ENCODE data around the gene TAF10.

The TAF10 gene

DNA sequence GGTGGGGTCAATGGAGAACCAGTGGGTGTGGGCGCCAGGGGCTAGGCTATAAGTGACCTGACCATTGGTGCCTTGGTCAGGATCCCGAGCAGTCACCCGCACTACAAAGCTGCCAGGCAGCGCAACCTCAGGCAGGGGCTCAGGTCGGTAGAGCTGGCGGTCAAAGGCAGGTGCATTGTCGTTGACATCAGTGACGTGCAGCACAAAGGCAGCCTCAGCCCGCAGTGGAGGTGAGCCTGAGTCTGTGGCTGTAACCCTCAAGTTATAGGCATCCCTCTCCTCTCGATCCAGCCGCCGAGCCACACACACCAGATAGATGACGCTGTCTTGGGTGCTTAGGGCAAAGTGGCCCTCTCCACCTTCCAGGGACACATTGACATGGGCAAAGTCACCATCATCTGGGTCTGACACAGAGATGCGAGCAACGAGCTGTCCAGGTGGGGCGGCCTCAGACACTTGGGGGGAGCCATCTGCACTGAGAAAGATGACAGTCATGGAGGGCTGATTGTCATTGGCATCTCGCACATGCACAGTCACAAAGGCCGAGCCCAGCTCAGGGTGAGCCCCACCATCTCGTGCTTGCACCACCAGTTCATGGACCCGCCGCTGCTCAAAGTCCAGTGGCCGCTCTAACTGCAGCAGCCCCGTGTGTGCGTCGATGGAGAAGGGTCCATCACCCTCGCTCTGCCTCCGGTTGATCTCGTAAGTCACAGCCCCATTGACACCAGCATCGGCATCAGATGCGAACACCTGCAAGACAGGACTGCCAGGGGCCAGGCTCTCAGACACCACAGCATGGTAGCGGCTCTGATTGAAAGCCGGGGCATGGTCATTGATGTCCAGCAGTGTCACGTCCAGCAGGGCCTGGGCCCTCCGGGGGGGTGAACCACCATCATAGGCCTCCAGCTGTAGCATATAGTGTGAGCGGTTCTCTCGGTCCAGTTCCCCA, 28.3 kb upstream of the TAF10 start:
- no peak for FAIRE-seq

DNA sequence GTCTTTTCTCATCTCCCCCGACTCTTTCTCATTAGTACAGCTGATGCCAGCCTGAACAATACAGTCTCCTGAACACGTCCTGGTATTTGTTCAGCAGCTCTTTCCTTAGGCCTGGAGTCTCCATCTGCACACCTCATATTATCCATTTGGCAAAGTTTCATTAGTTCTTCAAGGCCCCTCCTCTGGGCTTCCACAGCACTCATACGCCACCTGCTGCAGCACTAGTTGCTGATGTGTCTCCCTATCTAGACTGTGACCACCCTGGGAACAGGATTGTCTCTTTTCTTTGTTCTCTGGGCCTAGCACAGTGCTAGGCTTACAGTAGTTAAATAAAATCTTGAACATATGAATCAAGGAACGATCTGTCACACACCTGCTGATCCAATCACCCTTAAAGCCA, 26.4 kb upstream of the TAF10 start:
- FAIRE-seq: no peak

DNA sequence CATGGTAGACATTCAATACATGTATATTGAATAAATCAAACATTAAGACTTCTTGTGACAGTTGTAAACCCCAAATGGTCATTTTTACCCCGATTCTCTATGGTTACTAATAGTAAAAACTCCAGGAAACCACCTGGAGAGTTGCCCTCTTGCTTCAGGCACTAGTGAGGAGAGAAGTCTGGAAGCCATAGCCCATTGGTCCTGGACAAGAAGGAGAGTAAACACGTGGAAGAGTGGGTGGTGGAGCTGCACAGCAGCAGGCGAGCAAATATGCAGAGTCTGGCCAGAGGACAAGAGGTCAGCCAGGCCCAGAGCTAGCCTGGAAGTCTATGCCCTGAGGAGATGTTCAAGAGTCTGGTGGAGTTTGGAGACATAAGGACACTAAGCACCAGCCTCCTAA, 25.9 kb upstream of the TAF10 start:
- FAIRE-seq: no peak

DNA sequence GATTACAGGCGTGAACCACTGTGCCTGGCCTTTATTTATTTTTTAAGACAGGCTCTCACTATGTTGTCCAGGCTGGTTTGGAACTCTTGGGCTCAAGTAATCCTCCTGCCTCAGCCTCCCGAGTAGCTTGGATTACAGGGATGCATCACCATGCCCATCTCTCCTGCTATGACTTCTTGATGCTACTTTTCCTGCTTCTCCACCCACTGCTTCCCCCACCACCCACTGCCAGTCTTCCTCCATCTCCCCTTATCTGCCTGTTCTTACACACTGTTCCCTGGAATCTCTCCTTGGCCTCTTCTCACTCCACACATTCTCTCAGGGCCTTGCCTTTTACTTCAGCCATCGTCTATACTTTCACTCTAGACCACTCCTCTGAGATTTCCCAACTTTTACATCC, 24.5 kb upstream of the TAF10 start:
- no peak for FAIRE-seq

DNA sequence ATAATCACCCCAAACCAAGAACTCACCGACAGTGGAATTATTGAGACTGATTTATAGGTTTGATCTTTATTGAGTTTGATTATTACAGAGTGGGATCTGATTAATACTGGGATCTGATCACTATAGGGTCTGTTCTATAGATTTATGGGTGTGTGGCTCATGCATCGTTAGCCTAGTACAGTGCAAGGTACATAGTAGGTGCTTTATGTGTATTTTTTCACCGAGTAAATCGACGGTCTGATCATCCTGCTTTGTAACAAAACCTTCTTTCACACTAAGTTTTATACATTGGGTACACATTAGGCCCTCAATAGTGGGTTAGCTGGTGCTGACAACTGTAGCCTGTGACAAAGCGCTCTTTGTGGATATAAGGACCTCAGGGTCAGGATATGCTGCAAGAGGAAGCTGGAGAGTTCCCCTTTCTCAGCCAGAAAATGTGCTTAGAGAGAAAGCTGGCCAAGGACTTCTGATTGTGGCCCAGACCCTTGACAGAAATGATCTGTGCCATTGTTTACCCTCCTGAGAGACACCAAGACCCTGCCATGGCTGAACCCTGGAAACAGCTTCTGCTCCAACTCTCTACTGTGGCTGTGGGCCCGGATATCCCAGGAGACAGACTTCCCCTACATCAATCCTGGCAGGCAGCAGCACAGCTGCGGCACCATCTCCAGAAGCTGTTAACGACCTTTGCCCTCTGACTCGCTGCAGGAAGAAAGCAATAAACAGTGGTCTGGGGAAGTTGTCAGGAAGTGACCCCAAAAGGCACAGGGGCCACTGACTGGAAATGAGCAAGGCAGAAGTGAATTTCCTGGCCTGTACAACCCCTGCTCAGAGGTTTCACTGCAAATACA, 23.3 kb upstream of the TAF10 start:
- no peak for FAIRE-seq

DNA sequence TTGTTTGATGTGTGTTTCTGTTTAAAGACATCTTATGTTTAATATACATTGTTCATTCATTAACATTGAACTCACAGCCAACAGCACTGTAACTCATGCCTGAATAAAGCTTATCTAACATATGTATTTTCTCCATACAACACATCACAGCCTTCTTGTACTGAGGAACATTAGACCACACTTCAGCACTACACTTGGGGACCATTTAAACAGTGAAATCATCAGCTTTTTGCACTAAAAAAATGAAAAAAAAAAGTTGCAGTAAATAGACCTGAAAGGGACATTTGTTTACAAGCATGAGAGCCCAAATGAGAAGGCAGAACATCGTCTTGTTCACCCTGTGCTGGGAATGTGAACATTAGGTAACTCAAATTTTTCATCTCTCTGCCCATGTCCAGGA, 22.5 kb upstream of the TAF10 start:
- no peak for FAIRE-seq

DNA sequence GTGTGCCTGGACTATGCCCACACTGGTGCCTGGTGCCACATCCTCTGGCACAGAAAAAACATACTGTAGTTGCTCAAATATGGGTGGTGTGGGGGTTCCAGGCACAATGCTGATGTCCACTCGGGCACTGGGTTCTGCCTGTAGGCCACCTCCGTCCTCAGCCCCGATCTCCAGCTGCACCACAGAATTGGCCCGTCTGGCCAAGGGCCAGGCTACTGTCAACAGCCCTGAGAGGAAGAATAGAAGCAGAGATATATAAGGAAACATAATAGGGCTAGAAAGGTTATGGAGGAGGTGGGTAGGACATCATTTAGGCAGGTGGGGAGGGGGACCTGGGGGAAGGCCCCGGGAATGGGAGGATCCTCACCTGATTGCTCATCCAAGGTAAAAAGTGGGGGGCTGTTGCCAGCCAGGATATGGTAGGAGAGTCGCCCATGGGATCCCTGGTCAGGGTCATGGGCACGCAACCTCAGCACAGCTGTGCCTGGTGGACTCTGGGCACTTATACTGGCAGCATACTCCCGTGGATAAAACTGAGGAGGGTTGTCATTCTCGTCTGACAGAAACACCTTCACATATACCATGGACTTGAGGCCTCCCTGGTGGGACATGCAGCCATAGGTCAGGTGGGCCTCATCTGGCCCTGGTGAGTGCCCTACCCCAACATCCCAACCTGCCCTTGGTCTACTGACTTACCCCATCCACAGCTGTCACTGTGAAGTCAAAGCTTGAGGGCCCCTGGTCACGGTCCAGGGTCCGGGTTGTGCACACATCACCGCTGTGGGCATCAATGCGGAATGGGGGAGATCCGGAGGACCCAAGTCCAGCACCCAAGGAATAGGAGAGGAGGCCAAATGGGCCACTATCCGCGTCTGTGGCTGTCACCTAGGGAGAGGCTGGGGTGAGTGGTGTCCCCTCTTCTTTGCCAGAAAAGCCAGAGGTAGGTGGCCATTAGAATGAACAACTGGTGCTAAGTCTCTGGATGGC, 21.7 kb upstream of the TAF10 start:
- no peak for FAIRE-seq

DNA sequence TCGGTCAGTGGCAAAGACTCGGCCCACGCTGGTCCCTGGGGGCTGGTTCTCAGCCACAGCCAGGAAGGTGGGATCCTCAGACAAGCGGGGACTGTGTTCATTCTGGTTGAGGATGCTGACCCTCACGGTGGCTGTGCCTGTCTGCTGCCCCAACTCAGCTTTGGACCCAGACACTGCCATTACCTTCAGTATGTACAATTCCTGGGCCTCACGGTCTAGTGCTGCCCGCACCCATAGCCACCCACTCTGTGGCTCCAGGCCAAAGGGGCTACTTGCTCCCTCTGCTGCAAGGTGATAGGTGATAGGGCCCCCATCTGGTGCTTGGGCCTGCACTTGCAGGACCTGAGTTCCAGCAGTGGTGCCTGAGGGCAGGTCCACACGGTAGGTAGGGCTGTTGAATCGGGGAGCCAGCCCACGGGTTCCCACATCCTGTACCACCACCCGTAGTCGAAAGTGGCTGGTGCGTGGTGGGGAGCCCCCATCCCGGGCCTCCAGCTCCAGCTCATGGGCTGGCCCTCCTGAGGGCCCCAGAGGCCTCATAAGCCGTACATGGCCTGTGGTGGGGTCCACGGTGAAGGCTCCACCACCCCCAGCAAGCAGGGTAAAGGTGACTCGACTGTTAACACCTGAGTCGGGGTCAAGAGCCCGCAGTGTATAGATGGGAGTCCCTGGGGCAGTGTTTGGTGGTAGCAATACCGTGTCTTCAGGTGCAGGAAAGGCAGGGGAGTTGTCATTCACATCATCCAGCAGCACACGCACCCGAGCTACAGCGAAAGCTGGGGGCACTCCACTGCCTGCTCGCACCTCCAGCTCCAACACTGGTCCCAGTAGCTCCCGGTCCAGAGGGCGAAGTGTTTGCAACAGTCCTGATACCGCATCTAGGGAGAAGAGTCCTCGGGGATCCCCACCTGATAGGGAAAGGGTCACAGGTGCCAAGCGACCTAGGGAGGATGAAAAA, 20.4 kb upstream of the TAF10 start:
- no peak for FAIRE-seq

DNA sequence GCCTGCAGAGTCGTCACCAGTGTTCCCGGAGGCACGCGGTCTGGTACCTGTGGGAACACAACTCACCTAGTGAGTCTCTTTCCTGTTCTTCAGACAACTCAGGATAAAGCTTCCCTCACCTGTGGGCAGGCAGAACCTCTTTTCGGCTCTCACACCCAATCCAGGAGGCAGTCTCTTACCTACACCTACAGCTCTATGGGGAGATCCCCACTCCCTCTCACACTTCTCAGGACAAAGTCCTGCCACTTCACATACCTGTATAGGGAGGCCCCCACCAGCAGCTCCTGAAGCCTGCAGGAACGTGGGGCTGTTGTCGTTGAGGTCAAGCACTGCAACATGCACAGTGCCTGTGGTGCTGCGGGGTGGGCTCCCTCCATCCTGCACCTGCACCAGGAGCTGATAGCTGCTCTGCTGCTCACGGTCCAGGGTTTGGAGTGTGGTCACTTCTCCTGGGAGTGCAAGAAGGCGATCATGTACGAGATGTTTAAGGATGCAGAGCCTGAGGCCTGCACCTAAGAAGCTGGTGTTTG, 19.4 kb upstream of the TAF10 start:
- no peak for FAIRE-seq

DNA sequence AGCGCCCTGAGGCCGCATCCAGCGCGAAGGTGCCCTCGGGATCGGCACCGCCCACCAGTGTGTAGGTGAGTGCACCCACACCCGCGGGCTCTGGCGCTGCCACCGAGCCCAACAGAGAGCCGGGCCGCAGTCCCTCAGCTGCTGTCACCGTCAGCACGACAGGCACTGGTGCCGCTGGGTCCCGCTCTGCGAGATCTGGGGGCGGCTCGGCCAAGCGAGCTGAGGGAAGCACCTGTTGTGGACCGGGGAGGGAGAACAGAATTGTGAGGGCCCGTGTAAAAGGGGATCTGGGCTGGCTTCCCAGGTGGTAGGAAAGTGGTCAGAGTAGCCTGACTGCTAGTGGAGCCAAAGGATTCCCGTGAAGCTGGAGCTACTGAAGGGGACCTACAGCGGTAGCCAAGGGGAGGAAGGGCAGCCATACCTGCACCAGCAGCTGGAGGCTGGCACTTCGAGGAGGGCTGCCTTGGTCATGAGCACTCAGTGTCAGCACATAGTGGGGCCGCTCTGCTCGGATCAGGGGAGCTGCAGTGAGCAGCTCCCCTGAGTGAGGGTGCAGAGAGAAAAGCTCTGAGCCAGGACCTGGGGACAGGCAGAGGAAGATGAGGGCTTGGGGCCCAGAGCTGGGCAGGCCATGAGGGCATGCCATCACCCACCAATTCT, 18.7 kb upstream of the TAF10 start:
- no peak for FAIRE-seq

DNA sequence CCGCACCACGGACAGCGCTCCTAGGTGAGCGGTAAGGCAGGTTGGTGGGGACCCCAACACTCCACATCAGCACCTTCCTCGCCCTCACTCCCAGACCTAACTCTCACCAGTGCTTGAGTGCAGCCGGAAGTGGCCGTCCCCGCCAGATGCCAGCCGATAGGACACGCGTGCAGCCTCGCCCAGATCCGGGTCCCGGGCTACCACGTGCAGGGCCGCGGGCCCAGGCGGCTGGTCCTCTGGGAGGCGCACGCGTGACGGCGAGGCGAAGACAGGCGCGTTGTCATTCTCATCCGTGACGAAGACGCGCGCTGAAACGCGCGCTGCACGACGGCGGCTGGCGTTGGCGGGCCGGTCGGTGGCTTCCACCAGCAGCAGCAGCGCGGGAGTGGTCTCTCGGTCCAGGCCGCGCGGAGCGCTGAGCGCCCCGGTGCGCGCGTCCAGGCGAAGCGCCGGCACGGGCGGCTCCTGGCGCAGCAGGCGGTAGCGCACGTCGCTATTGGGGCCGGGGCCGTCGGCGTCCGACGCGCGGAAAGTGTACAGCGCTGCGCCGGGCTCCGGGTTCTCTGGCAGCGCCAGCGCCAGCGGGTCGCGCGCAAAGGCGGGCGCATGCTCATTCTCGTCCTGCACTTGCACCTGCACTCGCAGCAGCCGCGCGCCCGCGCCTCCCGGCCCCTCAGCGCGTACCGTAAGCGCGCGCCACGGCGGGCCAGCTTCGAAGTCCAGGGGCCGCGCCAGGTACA, 18.0 kb upstream of the TAF10 start:
- FAIRE-seq: no peak

DNA sequence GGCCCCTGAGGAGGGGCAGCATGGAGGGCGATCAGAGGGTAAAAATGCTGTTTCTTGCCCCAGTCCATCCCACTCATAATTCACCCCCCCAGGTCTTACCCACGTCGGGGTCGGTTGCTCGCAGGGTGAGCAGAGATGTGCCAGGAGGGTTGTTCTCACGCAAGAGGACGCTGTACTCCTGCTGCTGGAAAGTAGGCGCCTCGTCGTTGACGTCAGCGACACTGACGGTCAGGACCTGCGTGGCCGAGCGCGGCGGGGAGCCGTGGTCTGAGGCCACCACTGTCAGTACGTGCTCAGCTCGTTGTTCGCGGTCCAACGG, 17.5 kb upstream of the TAF10 start:
- FAIRE-seq: no peak

DNA sequence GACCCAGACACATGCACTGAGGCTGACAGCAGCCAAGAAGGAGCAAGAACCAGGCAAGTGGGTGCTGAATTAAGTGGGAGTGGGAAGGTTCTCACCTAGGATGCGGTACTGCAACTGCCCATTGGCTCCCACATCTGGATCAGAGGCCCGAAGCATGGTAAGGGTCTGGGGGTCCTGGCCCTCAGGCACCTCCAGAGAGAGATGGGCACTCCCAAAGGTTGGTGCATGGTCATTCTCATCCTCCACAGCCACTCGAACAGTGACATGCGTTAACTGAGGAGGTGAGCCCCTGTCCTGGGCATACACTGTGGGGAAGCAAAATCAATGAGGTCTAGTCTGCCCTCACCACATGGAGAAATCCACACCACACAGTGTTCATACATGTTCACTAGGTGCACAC, 16.5 kb upstream of the TAF10 start:
- FAIRE-seq: no peak

DNA sequence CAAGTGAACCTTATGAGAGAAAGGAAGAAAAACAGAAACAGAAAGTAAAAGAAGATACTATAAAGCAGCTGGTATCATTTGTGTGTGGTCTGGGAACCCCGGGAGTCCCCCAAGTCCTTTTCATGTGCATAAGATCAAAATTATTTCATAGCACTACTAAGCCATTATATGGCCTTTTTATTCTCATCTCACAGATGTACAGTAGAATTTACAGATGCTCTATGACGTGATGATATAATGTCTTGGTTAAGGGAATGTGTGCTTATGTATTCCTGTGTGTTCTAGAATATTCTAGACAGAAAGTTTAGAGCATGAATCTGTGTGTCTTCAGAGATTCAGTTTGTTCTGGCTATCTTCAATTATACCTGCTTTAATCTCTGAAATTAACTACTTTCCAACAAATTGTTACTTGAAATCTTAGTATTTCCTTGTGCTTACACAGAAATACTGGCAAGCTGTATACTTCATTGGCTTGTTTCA, 15.8 kb upstream of the TAF10 start:
- no peak for FAIRE-seq

DNA sequence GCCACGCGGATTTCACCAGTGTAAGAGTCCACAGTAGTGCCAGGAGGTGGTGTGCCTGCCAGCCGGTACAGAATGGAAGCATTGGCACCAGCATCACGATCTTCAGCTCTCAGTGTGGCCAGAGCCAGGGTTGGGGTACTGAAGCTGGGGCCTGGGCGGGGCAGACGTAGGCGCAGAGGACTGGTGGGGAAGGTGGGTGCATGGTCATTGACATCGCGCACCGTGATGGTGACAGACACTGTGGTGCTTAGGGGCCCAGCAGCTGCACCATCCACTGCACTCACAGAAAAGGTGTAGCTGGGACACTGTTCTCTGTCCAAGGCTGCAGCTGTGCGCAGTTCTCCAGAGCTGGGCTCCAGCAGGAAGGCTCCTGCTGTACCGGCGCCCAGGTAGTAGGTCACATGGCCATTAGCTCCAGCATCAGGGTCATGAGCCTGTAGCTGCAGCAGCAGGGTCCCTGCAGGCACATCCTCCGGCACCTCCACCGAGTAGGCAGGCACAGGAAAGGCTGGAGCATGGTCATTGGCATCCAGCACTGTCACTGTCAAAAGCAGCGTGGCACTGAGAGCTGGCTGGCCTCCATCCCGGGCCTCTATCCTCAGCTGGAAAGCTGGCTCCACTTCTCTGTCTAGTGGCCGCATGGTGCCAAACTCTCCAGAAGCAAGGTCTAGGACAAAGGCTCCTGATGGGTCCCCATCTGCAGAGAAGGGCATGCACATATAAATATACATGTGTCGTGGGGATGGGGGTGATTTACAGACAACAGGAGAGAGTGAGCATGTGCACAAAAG, 15.2 kb upstream of the TAF10 start:
- no peak for FAIRE-seq

DNA sequence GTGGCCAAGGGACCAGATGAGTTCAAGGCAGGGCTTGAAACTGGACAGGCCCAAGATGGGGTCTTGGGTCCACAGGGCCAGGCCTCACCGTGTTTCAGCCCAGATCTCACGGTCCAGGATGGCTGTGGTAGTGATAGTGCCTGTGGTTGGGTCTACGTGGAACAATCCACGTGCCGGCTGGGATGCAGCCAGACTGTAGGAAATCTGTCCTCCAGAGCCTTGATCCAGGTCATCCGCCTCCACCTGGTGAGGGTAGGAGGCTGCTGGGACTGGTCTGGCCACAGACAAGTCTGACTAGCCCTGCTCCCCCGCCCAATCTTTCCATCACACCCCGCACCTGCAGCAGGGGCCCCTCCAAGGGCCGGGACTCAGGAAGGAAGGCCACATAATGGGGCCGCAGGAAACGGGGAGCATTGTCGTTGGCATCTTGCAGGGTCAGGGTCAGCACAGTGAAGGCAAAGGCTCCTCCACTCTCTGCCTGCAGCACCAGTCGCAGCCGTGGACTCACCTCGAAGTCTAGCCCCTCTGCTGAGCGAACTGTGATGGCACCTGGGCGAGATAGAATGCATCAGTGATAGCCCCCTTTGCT, 13.9 kb upstream of the TAF10 start:
- FAIRE-seq: no peak

DNA sequence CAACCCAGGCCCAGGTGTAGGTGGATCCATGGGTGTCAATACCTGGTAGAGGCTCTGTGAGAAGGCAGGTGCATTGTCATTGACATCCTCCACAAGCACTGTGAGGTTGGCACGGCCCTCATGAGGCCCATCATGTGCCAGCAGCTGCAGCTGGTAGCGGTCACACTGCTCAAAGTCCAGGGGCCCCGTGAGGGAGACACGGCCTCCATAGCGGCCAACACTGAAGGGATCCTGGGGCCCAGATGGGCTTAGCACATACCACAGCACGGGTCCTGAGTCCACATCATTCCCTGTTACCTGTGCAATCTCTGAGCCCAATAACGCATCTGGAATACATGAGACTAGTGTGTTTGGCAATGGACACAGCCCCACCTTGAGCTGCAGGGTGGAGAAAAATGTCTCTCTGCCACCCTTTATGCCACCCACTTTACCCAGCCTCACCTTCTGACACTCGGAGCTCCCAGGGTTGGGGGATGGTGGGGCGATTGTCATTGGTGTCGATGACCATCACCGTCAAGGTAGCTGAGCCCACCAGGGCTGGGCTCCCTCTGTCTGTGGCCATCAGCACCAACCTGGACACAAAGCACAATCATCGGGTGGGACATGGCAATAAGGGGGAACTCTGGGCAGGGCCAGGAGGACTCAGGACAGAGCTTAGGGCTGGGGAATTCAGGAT, 13.3 kb upstream of the TAF10 start:
- no peak for FAIRE-seq
